Hematopoietic multipotent progenitor cell treated with erythropoietin and hydrocortisone succinate and interleukin-3 and kit ligand, for 17 days (in vitro differentiated cells): Measurements from ENCODE around the gene ZC3HAV1.
"Not testable (repeated sequence)": the region's sequence is repeated elsewhere in the genome, so short reads cannot be mapped to it uniquely, and the experiment has no call there.

Experiments used
- DNase-seq: peaks from one replicate; pipeline ENCODE4 v3.0.0-alpha.2; 2015; ENCODE audit warnings: low spot score

The ZC3HAV1 gene

DNA sequence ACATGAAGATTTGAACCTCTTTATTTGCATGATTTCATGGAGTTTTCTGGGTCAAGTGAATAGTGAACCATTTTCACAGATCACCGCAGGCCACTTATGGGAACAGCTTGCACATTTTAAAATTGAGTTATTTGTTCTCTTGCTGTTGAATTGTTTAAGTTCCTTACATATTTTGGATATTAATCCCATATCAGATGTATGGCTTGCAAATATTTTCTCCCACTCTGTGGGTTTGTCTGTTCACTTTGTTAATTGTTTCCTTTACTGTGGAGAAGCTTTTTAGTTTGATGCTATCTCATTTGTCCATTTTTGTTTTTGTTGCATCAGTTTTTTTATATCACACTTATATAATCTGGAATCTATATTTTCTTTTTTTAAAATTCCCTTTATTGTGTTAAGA, 59.6 kb downstream of the ZC3HAV1 start:
- DNase-seq: no peak

DNA sequence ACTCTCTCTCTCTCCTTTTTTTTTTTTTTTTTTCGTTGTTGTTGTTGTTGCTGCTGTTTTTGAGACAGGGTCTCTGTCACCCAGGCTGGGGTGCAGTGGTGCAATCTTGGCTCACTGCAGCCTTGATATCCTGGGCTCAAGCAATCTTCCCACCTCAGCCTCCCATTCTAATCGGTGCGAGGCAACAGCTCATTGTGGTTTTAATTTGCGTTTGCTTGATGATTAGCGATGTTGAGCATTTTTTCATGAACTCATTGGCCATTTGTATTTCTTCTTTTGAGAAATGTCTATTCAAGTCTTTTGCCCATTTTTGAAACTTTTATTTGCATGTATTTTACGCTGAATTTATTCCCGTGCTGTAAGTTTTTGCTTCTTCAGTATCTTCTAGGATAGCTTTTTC, 60.4 kb downstream of the ZC3HAV1 start:
- no peak for DNase-seq

DNA sequence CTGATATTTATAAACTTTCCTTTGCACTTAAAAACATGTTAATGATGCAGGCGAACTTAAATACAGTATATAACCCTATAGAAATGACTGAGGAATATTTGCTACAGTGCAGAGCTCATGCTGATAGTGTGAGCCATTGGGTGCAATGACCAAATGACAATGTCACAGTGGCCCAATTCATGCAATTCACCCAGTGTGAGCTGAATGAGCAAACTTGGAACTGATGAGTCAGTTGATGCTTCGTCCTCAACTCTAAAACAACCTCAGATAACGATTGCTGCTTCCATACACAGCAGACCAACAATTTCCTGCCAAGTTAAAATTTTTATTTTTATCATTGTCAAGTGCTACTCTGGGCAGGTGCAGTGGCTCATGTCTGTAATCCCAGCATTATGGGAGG, 61.5 kb downstream of the ZC3HAV1 start:
- DNase-seq: peak; percentile 58

DNA sequence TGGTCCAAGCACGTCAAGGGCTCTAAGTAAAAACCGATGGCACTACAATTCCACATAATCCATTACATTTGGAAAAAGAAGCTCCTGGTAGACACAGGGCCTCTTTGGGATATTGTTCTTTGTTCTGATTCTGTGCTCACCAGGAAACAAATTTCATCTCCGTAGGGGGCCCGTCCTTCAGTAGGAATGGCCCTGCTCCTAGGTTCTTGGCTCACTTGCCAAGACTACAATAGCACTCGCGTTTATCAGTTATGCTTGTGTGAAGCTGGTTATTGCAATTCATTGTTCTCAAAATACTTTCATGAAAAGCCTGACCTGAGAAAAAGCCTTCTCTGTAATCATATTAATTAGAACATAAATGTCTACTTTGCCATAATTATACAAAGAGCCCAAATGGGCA, 63.4 kb downstream of the ZC3HAV1 start:
- DNase-seq: no peak

DNA sequence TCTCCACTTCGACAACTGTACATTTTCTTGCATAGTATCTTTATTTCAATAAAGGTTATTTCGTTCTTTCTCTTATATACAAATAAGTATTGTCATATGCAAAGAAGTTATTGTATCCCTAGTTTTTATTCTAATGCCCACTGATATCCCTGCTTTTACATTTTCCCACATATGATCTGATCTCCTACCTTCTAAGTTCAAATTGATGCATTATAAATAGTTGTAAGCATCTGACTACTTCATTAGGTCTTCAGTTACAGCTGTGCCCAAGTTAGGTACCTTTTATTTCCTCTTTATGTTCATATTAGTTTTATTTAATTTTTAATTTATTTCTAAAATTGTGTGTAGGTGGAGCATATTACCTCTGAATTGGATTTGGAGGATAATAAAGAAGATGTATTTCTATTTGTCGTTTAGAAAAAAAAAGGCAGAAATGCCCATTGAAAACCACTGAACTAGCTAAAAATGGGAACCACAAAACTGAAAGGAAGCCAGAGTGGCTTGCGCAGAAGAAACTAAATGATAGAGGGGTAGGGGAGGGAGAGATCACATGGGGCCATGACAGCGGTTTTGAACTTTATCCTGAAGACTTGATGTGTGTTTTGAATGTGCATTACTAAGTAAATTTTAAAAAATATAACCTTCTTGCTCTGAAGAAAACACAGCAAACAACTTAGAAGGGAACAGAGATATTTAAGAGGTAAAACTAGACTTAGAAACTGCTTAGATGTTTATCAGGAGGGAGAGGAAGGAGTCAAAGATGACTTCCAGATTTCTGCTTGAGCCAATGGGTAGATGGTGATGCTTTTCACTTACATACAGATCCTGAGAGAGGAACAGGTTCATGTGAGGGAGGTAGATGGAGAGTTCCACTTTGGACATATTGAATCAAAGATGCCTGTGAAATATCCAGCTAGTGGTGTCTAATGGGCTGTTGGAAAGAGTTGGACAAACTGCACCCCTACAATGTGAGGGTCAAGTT, 64.4 kb downstream of the ZC3HAV1 start:
- peak; percentile 41 for DNase-seq

DNA sequence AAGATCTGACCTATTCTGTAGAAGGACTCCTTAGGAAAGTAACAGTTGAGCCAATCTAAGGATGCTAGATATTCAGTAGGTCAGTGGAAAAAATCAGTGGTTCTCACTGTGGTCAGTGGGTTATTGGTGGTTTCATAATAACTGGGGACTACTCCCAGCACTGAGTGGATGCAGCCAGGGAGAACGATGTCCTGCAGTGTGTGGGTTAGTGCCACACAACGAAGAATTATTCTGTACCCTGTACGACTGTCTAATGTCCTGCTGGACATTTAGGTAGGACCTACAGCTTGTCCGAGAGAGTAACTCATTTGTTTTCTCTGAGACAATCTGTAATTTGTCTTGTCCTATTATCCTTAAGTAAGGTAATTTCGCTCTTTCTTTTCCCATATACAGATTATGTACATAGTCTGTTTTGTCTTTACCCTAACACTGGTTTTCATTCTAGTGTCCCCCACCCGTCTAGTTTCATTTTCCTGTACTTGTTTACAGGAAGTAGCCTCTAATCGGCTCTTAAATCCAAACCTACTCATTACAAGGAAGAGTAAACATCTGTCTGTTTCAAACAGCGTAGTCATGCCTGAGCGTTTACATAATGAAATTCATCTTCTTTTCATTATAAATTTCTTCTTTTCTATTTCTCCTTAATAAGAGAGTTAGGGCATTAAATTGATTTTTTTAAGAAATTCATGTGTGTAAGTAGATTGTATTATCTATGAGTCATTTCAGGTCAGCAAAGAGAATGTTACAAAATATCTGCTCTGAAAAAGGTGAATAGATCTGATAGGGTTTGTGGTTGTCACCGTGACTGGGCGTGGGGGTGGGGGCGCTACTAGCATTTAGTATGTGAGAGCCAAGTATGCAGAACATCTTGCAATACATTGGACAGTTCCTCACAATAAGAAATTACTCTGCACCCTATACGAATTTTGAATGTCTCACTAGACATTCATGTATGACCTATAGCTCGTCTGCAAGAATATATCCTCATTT, 65.4 kb downstream of the ZC3HAV1 start:
- peak; percentile 64 for DNase-seq

DNA sequence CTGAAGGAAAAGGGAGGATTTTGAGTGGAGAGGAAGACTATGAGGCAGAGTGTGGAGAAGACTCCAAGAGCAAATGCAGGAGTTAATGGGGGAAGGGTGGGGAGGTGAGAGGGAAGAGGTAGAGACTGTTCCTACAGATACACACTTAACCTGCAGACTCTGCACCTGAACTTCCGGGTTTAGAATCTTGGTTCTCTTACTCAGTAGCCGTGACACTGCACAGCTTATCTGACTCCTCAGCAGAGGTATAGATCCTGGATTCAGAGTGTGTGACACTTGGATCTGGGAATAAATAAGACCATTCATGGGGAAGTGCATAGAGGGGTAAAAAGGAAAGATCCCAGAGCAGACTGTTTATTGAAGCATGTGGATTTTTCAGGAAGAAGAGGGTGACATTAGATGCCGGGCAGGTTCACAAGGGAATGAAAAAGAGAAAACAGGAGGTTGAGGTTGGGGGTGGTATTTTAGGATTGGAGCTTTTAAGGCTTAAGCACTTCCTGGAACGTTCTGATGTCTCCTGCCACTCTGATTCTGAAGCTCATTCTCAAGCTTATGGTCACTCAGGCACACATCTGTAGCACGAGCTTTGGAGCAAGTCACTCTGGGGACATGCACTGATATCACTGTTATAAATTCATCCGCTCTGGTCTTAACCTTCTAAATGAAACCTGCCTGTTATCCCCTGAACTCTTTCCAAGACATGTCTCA, 68.0 kb downstream of the ZC3HAV1 start:
- DNase-seq: no peak

DNA sequence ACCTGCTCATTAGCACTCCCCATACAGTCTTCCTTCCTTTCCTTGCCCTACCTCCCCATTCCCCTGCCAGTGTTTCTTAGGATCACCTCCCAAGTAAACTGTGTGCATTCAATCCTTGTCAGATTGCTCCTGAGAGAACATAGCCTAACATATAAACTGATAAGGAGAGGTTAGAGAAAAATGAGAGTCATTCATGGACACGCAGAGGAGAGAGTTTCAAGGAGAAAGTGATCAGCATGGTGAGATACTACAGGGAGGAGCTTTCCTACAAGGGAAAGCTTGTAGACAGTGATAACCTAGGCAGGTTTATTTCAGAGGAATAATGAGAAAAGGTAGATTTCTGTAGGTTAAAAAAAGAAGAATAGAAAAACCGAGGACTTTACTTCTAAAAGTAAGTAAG, 70.8 kb downstream of the ZC3HAV1 start:
- no peak for DNase-seq

DNA sequence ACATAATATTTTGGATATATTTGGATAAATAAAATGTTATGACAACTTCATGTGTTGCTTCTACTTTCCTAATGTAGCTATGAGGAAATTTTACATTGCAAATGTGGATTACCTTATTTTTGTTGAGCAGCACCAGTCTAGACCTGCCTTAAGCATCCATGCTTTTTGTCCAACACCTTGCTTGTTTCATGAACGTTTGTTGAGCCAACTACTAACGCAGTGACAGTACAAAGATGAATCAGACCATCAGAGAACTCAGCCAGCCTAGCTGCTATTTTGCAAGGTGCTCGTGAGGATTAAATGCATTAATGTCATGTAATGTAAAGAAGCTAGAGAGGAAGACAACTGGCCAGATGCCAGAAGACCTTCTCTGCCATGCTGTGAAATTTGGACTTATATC, 72.6 kb downstream of the ZC3HAV1 start:
- DNase-seq: no peak

DNA sequence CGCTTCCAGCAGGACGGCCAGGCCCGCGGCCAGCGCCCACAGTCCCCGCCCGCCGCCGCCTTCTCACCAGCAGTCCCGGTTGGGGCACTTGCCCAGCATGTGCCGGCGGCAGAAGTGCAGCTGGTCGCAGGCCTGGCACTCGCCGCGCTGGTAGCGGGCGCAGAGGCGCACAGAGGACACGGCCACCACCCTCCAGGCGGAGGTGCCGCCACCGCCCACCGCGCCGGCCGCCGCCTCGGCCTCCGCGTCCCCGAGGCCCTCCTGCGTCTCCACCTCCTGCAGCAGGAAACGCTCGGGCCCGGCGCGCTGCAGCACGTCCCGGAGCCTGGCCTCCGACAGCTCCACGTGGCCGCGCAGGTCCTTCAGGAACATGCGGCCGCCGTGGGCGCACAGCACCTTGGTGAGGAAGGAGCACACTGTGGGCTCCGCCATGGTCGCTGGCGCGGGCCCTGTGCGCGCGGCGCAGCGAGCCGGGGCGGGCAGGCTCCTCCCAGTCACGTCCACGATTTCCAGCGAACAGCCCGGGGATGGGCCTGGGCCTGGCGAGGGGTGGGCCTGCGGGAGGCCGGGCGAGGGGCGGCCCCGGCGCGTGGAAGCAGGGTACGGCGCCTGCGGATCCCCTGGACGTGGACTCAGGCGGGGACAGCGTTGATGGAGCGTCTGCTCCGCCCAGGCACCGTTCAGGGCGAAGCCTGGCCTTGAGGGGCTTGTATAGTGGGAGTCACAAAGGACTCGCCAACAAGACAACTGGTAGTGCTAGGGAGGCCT, 73.8 kb downstream of the ZC3HAV1 start, which contains the start of gene ZC3HAV1L:
Gene ZC3HAV1L, minus strand, starts transcription at position 457 of the 768 bp plus-strand sequence. Its CDS starts 25 bp downstream, at position 432.
- no peak for DNase-seq

DNA sequence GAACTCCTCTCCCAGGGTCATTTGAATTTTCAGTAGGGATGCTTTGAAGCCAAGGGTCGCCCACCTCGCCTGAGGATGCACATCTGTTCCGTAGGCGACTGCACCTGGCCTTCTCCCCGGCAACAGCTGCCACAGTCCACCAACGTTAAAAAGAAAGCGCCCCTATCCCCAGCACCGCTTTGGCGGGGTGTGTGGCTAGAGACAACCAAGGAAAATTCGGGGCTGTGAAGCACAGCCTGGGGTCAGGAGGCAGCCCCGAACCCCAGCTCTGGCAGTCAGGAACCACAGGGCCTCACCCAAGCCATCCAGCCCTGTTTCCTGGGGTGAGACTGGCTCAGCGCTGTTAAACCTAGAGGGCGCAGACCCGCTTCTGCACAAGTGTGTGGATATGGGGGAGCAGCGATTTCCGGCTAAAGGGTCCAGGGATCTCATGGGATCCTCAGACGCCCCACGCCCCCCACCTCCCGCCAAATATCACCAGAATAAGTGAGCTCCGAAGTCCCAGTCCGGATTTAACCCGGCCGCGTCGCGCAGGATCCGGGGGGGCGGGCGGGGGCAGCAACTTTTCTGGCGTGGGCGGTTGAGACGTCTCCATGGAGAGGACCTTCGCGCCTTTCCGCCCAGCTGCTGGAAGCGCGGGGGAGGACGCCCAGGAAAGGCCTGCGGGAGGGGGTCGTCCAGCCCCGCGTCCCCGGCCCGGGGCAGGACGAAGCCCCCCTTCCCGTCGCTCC, 74.5 kb downstream of the ZC3HAV1 start:
- DNase-seq: no peak

DNA sequence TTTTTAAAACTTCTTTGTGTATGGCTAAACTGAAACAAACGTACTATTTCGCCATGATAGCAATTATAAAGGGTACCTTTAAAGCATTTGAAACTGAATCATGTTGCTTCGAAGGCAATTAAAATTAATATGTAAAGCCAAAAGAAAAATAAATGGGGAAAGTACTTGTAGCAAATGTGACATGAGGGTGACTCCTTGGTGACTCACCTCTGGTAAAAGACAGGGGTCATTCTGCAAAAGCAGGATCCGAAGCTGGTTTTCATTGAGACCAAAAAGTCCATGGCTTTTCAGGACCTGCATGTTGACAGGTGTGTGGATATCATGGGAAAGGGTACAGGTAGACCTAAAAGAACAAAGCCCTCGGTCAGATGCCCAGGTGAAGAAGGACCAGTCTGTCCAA, 75.2 kb downstream of the ZC3HAV1 start:
- DNase-seq: no peak

DNA sequence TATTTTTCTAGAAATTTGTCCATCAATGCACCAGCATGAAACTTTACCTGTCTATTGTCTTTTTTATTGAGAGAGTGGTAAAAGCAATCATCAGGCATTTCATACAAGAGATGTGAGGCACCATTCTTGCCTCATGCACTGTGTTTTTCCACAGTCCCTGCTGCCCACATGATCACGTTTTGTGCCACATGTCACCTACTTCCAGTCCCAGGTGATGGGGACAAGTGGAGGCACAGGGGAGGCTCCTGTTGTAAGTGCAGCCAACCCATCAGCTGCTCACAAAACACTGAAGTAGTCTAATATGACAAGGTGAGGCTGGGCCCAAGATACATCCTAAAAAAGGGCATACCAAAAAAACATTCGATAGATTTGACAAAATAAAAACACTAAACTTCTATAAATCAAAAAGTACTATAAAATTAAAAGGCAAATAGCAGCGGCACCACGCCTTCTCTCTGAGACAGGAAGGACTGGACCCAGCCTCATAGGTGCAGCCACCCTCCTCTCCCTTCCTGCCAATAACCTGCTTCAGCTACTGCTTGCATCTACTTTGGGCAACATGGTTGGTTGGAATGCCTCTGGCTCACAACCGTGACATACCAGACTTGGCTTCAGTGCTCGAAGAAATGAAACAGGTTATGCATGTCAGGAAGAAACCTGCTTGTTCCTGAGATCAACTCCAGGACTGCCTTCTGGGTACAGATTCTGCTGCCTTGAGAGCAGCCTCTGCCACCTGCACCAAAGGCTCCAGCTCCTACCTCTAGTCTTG, 76.0 kb downstream of the ZC3HAV1 start:
- no peak for DNase-seq

DNA sequence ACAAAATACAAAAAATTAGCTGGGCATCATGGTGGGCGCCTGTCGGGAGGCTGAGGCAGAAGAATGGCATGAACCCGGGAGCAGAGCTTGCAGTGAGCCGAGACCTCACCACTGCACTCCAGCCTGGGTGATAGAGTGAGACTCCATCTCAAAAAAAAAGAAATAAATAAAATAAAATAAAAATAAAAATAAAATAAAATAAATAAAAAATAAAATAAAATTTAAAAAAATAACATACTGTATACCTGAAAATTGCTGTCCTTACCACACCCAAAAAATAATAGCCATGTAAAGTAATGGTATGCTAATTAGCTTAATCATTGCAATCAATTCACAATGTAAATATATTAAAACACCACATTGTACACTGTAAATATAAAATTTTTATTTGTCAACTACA, 77.0 kb downstream of the ZC3HAV1 start:
- no peak for DNase-seq

DNA sequence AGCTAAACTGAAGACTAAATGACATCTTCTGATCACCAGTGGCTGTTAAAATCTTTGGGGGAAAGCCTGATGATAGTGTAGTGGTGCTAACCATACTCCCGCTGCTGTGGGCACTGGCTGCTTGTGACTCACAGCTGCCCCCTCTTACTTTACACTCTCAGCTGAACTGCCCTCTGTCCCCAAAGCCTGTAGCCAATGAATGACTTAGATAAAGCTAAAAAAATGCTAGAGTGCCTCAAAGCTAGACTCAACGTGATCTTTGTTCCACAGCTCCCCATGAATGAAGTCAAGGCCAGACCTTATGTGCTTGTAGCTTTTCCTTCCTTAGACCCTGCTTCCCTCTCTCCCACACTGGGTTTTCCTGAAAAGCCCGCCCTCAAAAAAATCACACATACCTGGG, 80.2 kb downstream of the ZC3HAV1 start:
- no peak for DNase-seq

DNA sequence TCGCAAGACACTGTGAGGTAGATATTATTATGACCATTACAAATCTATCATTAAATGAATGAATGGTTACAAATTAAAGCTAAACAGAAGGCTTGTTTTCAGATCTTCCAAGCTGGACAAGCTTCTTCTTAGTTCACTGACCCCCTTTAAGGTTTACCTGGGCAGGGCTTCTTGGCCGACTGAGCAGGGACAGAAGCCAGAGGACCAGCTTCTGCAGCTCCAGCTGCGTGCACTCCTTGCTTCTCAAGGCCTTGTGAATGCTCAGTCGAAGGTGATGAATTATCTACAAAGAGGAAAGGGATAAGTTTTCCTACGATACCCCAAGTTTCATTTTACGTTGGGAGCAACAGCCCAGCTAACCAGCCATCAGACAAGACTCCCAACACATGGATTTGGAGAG, 83.0 kb downstream of the ZC3HAV1 start:
- no peak for DNase-seq

DNA sequence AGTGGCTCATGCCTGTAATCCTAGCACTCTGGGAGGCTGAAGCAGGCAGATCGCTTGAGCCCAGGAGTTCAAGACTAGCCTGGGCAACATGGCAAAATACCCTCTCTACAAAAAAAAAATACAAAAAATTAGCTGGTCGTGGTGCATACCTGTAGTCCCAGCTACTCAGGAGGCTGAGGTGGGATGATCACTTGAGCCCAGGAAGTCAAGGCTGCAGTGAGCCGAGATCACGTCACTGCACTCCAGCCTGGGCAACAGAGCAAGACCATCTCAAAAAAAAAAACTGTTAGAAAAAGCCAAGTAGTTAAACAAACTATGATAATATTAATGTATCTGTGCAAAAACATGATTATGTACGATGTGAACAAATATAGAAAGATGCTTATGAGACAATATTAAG, 83.7 kb downstream of the ZC3HAV1 start:
- not testable (repeated sequence) for DNase-seq

DNA sequence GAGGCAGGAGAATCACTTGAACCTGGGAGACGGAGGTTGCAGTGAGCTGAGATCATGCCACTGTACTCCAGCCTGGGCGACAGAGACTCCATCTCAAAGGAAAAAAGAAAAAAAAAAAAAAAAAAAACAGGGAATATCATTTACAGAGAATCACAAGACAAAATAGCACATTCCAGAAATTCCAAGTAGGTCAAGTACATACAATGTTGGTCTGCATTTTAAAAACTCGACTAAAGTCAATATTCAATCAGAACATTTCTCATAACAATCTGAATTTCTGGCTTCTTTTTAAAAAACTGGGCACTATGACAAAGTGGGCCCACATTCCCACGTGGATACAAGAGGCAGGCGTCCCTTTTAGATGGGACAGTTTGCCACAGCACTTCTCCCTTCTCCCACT, 86.4 kb downstream of the ZC3HAV1 start:
- DNase-seq: no peak

DNA sequence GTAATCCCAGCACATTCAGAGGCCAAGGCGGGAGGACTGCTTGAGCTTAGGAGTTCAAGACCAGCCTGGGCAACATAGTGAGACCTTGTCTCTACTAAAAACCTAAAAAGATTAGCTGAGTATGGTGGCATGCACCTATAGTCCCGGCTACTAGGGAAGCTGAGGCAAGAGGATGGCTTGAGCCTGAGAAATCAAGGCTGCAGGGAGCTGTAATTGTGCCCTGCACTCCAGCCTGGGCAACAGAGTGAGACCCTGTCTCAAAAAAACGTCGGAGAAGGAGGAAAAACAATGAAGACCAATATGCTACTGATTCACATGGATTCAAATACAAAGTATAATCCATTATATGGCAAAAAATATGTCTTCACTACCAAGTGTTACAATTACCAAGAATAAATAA, 87.2 kb downstream of the ZC3HAV1 start:
- DNase-seq: no peak

DNA sequence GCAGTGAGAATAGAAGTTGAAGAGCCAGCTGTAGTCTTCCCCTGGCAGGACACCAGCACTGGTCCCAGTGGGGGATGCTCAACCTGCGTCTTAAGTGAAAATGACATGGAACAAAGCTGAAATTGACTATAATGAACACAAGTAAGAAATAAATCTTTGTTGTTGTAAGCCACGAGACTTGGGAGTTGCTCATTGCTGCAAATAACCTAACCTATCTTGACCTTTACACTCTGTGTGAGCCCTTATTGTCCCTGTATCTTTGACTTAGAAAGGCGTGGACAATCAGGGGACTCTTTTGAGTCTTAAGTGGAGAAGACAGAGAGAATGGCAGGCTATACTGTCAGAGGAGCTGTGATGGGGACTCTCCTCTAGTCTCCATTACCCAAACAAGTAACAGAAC, 90.6 kb downstream of the ZC3HAV1 start:
- DNase-seq: no peak
